ENCODE results near the gene MID1.

- TF ChIP-seq CTCF (IDR thresholded peaks at IDR 0.05; ENCODE audit: insufficient read depth, low read length, poor library complexity, severe bottlenecking) (no peak), EZH2phosphoT487 (conservative IDR thresholded peaks at IDR 0.05; ENCODE audit: low read length) (no peak)
These were observed 205.5 kb downstream of the MID1 start for GRCh38 chrX:10414862-10415261.

Data from SU-DHL-6 (cell line).